COLO829 (cell line): ENCODE measurements around the gene ALPL.
"Not testable (repeated sequence)": the region's sequence is repeated elsewhere in the genome, so short reads cannot be mapped to it uniquely, and the experiment has no call there.

Experiments used
- DNase-seq: peaks from one replicate; pipeline ENCODE4 v3.0.0; 2012; ENCODE audit warnings: low spot score

Gene ALPL

DNA sequence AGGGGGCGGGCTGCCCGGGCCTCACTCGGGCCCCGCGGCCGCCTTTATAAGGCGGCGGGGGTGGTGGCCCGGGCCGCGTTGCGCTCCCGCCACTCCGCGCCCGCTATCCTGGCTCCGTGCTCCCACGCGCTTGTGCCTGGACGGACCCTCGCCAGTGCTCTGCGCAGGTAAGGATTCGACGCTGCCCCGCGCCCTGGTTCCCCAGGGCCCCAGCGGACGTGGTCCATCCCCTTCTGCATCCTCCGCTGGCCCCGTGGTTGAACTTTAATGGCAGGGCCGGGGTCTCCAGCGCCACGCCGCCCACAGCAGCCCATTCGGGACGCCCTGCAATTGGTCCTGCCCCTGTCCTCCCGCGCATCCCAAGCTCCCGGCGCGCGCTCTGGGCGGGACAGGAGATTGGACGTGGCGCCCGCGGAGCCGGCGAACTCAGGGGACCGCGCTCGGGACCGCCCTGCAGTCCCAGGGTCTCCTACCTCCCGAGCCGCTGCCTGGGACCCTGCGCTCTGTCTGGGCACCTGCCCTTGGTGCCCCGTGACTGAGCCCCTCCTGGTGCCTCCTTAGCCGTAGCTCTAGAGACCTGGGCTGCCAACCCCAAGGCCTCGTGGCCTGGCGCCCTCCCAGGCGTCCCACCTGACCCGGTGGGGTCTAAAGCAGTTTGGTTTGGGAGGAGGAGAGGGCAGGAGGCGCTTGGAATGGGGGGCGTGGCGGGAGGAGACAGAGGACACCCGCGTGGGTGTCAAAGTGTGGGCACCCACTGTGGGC is at the start of gene ALPL:
Gene ALPL (plus strand): TSS at position 73 of the 762 bp plus-strand sequence. CDS start 44,659 bp downstream, outside the sequence.
- no peak for DNase-seq

DNA sequence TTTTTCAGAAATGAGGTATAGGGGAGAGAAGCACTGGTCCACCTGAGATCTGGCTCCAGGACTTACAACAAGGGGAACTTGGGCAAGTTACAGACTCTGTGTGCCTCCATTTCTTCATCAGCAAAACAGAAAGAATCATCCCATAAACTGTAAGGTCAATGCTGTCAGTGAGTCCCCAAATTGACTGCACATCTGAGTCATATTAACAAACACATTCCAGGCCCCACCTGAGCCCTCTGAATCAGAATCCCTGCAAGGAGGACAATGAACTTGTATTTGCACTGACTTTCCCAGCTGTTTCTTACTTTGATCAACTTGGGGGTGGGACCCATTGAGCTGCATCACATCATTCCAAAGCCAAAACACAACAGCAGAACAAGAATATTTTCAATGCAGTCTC is 44.1 kb upstream of the ALPL start:
- not testable (repeated sequence) for DNase-seq

DNA sequence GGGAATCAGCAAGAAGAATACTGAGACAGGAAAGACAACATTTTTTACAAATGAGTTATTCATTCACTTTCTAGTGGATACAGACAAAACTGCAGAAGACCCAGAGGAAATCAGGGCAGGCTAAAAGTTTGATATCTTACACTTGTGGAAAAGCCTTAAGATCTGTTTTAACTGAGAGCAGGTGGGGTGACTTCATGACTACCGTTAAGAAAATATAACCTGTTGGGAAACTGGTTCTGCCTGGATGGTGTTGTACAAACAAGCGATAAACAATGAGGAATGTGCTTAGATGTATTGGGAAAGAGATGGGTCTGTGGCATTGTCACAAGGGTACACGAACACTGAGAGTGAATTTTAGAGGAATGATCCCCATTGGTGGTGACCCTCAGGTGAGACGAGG is 41.3 kb upstream of the ALPL start:
- DNase-seq: not testable (repeated sequence)

DNA sequence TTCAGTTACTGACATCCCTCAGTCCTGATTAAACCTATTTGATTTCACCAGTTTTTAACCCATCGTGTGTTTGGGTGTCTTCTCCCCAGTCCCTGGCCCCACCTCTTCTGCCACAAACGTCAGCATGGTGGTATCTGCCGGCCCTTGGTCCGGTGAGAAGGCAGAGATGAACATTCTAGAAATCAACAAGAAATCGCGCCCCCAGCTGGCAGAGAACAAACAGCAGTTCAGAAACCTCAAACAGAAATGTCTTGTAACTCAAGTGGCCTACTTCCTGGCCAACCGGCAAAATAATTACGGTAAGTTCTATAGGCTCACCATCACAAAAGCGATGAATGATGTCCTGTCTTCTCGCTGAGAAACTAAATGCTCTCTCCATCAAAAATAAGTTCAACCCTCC is 40.6 kb upstream of the ALPL start:
- DNase-seq: no peak

DNA sequence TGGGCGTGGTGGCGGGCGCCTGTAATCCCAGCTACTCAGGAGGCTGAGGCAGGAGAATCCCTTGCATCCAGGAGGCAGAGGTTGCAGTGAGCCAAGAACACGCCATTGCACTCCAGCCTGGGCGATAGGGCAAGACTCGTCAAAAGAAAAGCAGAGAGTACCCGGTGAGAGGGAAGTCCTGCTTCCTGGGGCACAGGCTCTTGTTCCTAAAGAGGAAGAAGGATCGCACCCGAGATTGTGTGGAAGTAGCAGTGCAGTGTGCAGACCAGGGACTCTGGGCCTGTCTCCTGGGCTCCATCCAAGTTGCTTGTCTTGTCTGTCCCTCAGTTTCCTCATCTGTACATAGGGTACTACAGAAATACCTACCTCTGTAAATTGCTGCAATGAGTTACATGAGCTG is 39.6 kb upstream of the ALPL start:
- no peak for DNase-seq

DNA sequence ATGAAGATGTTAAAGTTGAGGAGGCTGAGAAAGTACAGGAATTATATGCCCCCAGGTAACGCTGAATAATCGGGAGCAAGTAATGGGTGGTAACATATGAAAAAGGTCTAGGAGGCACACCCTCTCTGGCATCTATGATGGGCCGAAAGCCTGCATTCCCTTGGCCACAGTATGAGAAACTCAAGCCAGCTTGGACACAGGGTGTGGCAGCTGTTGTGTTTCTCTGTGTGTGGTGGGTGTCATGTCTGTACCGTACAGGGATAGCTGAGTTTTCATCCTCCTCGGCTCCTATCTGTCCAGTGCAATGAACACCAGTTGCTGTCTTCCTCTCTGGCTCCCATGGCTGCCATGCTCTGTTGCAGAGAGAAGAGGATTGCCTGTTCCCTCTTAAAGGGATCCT is 36.4 kb upstream of the ALPL start:
- no peak for DNase-seq

DNA sequence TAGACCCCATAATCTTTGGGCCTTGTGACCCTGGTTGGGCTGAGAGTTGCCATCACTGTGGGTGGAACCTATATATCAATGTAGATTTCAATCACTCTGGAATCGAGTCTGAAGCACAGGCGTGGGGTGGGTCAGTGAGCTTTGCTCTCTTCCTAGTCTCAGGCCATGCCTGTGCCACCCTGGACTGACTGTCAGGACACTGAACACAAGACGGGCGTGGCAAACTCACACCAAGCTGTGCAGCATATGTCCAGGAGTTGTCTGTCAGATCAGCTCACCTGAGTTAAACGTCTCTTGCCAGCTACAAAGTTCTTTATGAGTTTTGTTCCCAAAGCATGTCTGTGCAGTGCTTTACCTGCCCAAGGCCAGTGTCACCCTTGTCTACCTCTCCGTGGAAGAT is 30.9 kb upstream of the ALPL start:
- DNase-seq: no peak

DNA sequence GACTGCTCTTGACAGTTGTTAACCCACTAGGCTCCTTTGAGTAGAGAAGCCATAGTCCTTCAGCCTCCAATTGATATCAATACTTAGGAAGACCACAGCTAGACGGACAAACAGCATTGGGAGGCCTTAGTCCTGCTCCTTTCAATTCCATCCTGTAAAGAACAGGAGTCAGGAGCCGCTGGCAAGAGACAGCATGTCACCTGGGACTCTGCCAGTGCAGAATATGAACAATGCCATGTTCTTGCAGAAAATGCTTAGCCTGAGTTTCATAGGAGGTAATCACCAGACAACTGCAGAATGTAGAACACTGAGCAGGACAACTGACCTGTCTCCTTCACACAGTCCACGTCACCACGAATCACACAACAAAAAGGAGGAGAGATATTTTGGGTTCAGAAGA is 25.3 kb upstream of the ALPL start:
- not testable (repeated sequence) for DNase-seq

DNA sequence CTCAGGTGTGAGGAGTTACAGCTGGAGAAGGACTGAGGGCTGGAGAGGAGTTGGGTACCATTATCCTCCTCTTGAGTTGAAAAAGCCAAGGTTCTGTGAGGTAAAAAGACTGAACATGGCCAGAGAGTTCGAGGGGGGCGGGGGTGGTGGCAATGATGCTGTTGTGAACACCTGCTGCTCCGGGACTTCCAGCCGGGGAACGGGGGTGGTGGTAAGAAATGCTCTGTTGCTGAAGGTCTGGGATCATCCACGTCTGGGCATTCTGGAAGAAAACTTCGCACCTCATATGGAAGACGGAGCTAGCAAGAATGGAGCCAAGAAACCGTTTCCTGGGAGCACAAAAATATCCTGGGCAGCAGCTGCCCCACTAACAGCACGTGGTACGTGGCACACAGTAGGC is 20.1 kb upstream of the ALPL start:
- DNase-seq: no peak

DNA sequence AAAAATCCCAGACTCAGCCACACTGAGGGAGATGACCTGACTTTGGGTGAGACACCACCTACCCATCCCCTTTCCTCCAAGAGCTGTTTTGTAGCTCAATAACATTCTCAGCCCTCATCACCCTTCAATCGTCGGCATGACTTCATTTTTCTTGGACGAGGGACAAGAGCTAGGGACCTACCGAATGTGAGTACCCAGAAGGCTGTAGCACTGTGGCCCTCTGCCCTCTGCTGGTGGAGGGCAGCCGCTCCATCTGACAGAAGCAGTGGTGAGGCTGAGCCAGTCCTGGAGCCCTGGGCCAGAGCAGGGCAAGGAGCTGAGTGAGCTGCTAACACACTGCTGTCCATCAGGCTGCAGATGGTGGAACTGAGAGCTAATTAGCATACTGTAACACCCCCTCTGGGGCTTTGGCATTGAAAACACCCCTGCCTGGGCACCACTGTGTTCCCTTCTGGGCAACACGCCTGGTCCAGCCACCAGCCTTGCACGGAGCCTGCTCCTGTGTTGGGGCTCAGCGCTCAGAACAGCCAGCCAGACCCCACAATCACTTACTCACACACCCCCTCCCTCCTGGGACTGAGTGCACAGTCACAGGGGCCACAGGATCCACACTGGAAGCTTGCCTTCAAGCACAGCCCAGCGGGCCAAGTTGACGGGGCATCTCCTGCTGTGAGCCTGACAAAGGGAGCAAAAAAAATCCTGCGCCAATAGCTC is 18.3 kb upstream of the ALPL start:
- DNase-seq: no peak

DNA sequence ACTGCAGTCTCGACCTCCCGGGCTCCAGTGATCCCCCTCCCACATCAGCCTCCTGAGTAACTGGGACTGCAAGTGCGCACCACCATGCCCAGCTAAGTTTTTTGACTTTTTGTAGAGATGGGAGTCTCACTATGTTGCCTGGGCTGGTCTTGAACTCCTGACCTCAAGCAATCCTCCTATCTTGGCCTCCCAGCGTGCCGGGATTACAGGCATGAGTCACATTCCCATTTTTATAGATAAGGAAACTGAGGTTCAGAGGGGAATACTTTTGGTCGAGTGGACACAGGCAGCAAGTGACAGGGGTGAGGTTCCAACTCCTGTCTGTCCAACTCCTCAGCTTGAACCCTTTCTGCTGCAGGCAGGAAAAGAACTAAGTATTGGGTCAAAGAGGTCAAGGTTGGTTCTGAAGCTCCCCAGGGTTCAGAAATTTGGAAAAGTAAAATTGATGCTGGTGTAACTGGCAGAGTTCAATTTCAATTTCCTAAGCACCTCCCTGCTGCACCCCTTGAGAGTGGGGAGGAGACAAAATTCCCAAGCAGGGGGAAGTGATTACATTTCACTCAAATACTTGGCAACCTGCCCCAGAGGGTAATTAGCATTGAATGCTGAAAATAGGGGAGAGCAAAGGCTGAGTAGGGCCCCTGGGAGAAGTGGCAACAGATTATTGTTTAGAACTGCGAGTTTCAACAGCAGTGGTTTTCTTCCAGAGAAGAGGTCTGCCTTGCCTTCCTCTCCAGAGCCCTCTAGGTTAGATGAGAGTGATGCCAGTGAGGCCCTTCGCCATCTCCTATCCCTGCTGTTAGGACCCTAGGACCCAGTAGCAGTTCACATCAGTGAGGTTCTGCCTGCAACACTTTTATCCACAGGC is 17.5 kb upstream of the ALPL start:
- DNase-seq: no peak

DNA sequence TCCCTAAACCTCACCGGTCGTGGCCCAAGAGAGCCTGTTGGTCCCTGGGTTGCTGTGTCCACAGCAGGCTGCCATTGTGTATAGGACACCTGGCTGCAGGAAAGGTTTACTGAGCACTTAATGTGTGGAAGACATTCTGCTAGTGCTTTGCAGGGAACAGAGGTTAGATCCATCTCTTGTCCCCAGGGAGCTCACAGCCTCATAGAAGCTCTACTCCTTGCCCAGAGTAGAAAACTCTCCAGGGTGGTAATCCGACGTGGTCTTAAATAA is 16.9 kb upstream of the ALPL start:
- DNase-seq: no peak

DNA sequence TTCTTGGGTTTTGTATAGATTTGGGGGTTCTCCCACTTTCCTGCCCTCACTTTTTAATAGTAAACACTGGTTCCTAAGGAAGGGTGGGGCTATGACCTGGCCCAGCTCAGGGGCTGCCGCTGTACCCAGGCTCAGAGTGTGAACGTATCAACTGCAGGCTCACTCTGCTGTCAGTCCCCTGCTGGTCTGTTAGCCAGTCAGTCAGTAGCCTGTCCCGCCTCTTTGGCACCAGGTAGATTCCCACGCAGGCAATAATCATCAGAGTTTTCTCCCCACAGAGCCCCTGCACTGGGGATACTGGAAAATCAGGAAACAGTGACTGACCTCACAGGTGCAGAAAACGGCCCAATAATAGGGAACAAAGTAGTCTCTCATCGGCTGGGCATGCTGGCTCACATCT is 15.0 kb upstream of the ALPL start:
- DNase-seq: no peak

DNA sequence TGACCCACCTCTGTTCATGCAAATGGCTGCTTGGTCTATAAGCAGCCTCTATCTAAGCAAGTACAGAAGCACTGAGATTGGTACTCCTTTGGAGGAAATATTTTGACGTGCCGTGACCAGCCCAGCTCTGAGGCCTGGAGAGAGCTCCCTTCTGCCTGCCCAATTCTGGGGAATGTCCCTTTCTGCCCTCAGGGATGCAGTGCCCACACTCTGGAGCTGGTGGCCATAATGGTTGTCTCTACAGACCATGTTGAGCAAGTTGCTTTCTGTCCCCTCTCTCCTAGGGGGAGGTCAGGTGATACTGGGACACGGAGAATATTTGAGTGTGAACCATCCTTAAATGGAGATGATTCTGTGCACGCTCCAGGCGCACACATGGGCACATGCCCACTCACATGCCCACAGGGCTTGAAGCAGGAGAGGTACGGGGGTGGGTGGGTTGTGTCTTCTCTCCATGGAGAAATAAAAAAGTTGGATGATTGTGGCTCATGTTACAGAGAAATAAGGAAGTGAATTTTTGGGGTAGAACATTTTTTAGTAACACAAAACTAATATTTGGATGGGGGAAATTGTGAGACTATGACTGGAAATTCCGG is 13.9 kb upstream of the ALPL start:
- DNase-seq: no peak

DNA sequence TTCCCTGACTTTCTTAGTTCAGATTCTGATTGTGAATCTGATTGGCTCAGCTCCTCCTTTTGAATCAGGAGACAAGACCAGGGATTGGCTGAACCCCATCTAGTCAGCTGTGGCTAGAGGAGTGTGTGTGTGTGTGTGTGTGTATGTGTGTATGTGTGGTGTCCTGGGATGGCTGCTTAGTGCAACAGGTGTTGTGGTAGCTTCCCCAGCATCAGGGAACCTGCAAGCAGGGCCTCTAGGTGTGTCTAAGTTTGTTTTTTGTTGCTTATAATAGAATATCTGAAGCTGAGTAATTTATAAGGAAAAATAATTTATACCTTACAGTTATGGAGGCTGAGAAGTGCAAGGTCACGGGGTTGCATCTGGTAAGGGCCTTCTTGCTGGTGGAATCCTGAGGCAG is 13.2 kb upstream of the ALPL start:
- no peak for DNase-seq

DNA sequence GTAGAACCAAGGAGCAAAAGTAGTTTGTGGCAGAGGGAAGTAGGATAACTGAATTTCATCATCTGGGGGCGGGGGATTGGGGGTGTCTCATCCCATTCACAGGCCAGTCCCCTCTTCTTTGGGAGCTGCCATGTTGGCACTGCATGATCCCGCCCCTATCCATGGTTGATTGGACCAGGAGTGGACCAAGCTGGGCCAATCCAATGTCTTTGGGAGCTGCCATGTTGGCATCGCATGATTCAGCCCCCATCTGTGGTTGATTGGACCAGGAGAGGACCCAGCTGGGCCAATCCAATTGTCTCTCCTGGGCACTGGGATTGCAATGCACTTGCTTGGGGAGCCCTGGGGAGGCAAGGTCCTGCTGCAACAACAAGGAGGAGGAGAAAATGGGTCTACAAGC is 12.3 kb upstream of the ALPL start:
- no peak for DNase-seq

DNA sequence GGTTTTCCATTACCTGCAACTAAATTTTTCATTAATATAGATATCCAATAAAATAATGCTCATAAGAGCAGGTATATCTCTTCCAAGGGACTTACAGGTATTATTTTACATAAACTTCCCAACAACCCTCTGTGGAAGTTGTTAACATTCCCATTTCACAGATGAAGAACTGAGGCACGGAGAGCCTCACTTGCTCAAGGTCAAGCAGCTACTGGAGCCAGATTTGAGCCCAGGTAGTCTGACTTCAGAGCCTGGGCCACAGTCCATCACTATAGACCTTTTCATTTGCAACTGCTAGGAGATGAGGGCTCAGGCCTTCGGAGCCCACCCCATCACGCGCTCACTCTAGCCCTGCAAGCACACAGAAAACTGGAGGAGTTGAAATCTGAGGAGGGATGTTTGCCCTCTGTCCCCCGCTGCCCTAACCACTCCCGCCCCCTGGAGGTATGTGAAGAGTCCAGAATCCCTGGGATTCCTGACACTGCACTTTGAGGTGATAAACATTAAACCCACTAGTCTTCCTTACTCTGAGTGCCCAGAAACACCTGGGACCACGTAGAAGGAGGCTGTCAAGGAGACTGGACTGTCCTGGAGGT is 11.7 kb upstream of the ALPL start:
- DNase-seq: no peak

DNA sequence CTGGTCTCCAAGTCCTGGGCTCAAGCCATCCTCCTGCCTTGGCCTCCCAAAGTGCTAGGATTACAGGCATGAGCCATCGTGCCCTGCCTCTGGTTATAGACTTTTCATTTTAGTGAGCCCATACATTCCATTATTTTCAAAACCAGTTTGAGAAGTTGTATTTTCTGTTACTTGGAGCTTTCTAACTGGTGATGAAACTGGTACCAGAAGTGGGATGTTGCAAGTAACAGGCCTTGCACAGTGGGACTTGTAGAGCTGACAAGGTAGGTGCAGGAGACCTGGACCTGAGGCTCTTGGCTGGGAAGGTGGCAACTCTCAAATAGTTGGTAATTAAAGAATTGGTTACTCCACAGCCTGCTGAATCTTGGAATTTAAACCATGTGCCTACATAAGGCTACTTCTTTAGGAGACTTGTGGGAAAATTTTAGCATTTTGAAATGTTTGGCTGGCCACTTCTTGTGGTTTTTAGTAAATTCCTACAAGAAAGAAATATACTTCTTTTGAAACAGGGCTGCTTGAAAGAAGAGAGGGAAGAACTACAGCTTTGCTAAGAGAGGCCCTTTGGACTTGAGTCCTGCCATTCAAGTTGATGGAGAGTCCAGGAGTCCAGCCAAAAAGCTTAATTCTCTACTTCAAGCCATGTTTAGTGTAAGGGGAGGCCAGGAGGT is 9.8 kb upstream of the ALPL start:
- DNase-seq: no peak

DNA sequence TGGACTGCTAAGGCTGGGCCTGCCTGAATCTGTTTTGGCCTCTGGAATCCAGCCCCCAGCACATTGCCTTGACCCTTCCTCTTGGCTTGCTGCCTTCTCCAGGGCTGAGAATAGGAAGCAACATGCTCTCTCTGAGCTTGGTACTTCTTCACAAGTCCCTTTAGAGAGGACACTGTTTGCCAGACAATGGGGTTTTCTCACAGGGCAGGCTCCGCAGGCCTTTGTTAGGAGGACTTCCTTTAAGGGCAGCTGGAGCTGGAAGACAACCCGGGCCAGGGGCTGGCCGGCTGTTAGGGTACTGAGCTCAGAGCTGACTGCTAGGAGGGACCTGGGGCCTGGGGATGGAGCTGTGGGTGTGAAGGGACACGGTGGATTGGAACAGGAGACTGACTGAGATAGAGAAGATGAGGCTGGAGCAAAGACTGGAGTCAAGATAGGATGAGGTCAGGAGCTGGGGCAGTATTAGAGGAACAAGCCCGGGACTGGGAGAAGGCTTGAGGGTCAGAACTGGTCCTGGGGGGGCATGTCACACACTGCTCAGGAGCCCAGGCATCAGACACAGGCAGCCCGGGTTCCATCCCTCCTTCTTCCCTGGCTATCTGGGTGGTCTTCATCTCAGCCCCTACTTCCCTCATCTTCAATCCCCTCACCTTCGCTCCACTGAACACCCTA is 5.4 kb upstream of the ALPL start:
- DNase-seq: no peak

DNA sequence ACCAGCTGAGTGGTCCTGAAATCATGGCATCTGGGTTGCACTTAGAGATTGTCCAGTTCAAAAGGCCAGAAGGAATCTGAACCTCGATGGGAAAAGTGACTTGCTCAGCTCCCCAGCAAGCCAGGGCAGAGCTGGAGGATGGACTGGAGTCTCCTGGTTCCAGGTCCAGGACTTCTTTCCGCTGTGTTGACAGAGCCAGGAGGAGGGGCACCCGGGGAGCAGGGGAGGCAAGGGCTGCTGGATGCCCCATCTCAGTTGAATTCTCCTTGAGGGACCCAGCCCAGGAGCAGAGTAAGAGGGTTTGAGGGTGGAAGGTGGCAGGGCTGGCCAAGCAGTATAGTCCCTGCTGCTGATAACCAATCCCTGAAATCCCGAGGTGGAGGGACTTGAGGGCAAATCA is 2.4 kb upstream of the ALPL start:
- no peak for DNase-seq
